ENCODE data around the gene LCMT1. TPM values are rescaled to one million over a fixed set of nuclear protein-coding genes. Genes with fewer than 3 reads are reported as not detected.
"Not testable (repeated sequence)": the region's sequence is repeated elsewhere in the genome, so short reads cannot be mapped to it uniquely, and the experiment has no call there.

LCMT1 gene
- total RNA-seq, 2 donors from 2014 or later = 30.4 to 39.2 TPM

GRCh38 chr16:25092441-25092840 lies 19.1 kb upstream of the LCMT1 start:
- ATAC-seq (no peak), DNase-seq (no peak)
- intact Hi-C loops (cut with DNase I) = no loop called here

- DNase-seq = no peak
- intact Hi-C loops (cut with DNase I) = no loop called here
- ATAC-seq = no peak
These were observed 18.1 kb upstream of the LCMT1 start for GRCh38 chr16:25093208-25094061.

GRCh38 chr16:25094596-25094995 lies 16.9 kb upstream of the LCMT1 start:
- ATAC-seq (no peak), DNase-seq (no peak)
- intact Hi-C loops (cut with DNase I) = no loop called here

GRCh38 chr16:25095636-25096035 lies 15.9 kb upstream of the LCMT1 start:
- DNase-seq (no peak), ATAC-seq (no peak)
- intact Hi-C loops (cut with DNase I) = no loop called here

GRCh38 chr16:25097276-25097975 lies 14.1 kb upstream of the LCMT1 start:
- intact Hi-C loops (cut with DNase I) = no loop called here
- ATAC-seq (no peak), DNase-seq (no peak)

- DNase-seq (no peak), ATAC-seq (no peak)
- intact Hi-C loops (cut with DNase I) = no loop called here
These were observed 11.0 kb upstream of the LCMT1 start for GRCh38 chr16:25100511-25100910.

- ATAC-seq (peak; percentile 91 to 92), DNase-seq (peak; percentile 97)
- intact Hi-C loops (cut with DNase I) = loop anchor here in 1 of 2 donors (2.0 kb wide), 1 partner anchor 40 kb away; no protein-coding TSS in a partner anchor
These were observed 4.7 kb upstream of the LCMT1 start for GRCh38 chr16:25106567-25107465.

- intact Hi-C loops (cut with DNase I) = loop anchor here in 1 of 2 donors (2.0 kb wide), 1 partner anchor 41 kb away; no protein-coding TSS in a partner anchor
These were observed 4.1 kb upstream of the LCMT1 start for GRCh38 chr16:25107466-25107792.

GRCh38 chr16:25108054-25108453 lies 3.5 kb upstream of the LCMT1 start:
- intact Hi-C loops (cut with DNase I) = no loop called here

More at GRCh38 chr16:25107466-25107792, 4.1 kb upstream of the LCMT1 start:
- no peak for DNase-seq
- ATAC-seq = no peak

GRCh38 chr16:25109643-25110042 lies 1.9 kb upstream of the LCMT1 start:
- ATAC-seq = peak in 1 of 2 donors; percentile 44
- intact Hi-C loops (cut with DNase I) = loop anchor here in 1 of 2 donors (2.0 kb wide), 1 partner anchor 55 kb away; no protein-coding TSS in a partner anchor
- DNase-seq = peak; percentile 63

More at GRCh38 chr16:25108054-25108453, 3.5 kb upstream of the LCMT1 start:
- DNase-seq = no peak
- no peak for ATAC-seq

- no peak for ATAC-seq
- intact Hi-C loops (cut with DNase I) = loop anchor here in 1 of 2 donors (2.0 kb wide), 1 partner anchor 56 kb away; no protein-coding TSS in a partner anchor
- DNase-seq = no peak
These were observed 1.1 kb upstream of the LCMT1 start for GRCh38 chr16:25110387-25110947.

- intact Hi-C loops (cut with DNase I) = no loop called here
- no peak for ATAC-seq
These were observed 2.6 kb downstream of the LCMT1 start for GRCh38 chr16:25114121-25114520.

GRCh38 chr16:25118851-25119578 lies 7.5 kb downstream of the LCMT1 start:
- intact Hi-C loops (cut with DNase I) = no loop called here
- DNase-seq = no peak
- ATAC-seq = no peak

More at GRCh38 chr16:25114121-25114520, 2.6 kb downstream of the LCMT1 start:
- DNase-seq = no peak

- intact Hi-C loops (cut with DNase I) = loop anchor here in 1 of 2 donors (10.0 kb wide), 1 partner anchor 103 kb away; no protein-coding TSS in a partner anchor
- no peak for DNase-seq
These were observed 10.5 kb downstream of the LCMT1 start for GRCh38 chr16:25121824-25122600.

GRCh38 chr16:25124503-25124902 lies 13.0 kb downstream of the LCMT1 start:
- intact Hi-C loops (cut with DNase I) = loop anchor here in 1 of 2 donors (10.0 kb wide), 1 partner anchor 100 kb away; no protein-coding TSS in a partner anchor
- DNase-seq (no peak), ATAC-seq (no peak)

More at GRCh38 chr16:25121824-25122600, 10.5 kb downstream of the LCMT1 start:
- no peak for ATAC-seq

- DNase-seq = not testable (repeated sequence)
- intact Hi-C loops (cut with DNase I) = loop anchor here (1.0 to 10.0 kb wide), 3 partner anchors 71 to 99 kb away; no protein-coding TSS in a partner anchor
- ATAC-seq = peak in 1 of 2 donors; percentile 46
These were observed 14.6 kb downstream of the LCMT1 start for GRCh38 chr16:25126086-25126666.

GRCh38 chr16:25126820-25127232 lies 15.3 kb downstream of the LCMT1 start:
- intact Hi-C loops (cut with DNase I) = loop anchor here (1.0 to 10.0 kb wide), 3 partner anchors 72 to 98 kb away; no protein-coding TSS in a partner anchor
- ATAC-seq (peak; percentile 53 to 82), DNase-seq (no peak)

Data from left cardiac atrium (tissue), 4 donors.